GM12878 (cell line): ENCODE measurements around the gene PXMP4.

Experiments
- ESRRA ChIP-seq: IDR thresholded peaks from 2 replicates; pipeline ENCODE4 v1.6.1; 2012; ENCODE audit warnings: mild to moderate bottlenecking, low read length, improper control_type of control experiment
- POLR2A ChIP-seq: IDR thresholded peaks from 2 replicates; pipeline ENCODE4 v1.6.1; 2011; ENCODE audit warnings: low read depth, mild to moderate bottlenecking, low read length
- TF ChIP-seq, protein P1 (sequence below), 3 experiments: IDR thresholded peaks in 2 of 3; conservative IDR thresholded peaks in 1 of 3; 2 replicates each; pipeline ENCODE4 v1.5.1; 2011; ENCODE audit warnings: low read depth in 3 of 3, low read length in 3 of 3, mild to moderate bottlenecking in 3 of 3, control low read depth in 2 of 3, moderate library complexity in 2 of 3, inconsistent platforms in 1 of 3, mixed read lengths in 1 of 3; ENCODE audit not compliant: control insufficient read depth in 2 of 3, insufficient read depth in 1 of 3; ENCODE audit errors: extremely low read depth in 1 of 3
- TF ChIP-seq, protein P2 (sequence below): IDR thresholded peaks from 2 replicates; pipeline ENCODE4 v1.6.1; 2012; ENCODE audit warnings: low read depth, low read length, improper control_type of control experiment

DNA sequence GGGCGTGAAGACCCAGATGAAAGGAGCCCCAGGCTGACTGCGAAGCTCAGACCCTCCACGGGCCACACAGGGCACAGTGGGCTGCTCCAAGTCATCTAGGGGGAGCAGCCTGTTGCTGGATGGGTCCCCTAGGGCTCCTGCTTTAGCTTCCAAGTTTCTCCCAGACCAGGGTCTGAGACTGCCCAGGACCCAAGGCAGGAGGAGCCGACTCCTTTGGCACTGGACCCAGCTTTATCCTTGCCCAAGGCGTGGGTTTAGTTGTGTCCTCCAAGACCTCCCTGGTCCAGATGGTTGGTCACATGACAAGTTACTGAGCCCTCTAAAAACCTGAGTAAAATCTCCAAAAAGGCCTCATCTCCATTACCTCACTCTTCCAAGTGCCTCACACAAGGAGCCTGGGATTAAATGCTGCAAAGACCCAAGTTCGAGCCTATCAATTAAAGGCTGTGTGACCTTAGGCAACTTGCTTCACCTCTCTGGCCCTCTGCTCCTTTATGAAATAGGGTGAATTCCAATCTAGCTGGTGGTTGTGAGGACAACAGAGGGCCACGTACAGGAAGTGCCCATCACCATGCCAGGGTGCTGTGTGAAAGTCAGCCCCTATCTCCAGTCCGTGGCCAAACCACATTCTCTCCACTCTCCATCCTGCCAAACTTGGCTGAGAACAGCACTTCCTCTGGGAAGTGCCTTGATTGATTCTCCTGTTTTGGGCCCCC is 48.4 kb downstream of the PXMP4 start:
- TF ChIP-seq, protein P1, sequence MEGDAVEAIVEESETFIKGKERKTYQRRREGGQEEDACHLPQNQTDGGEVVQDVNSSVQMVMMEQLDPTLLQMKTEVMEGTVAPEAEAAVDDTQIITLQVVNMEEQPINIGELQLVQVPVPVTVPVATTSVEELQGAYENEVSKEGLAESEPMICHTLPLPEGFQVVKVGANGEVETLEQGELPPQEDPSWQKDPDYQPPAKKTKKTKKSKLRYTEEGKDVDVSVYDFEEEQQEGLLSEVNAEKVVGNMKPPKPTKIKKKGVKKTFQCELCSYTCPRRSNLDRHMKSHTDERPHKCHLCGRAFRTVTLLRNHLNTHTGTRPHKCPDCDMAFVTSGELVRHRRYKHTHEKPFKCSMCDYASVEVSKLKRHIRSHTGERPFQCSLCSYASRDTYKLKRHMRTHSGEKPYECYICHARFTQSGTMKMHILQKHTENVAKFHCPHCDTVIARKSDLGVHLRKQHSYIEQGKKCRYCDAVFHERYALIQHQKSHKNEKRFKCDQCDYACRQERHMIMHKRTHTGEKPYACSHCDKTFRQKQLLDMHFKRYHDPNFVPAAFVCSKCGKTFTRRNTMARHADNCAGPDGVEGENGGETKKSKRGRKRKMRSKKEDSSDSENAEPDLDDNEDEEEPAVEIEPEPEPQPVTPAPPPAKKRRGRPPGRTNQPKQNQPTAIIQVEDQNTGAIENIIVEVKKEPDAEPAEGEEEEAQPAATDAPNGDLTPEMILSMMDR (IDR thresholded peaks at IDR 0.05 in 2 of 3, conservative IDR thresholded peaks at IDR 0.05 in 1 of 3; ENCODE audit: control insufficient read depth in 2 of 3, extremely low read depth in 1 of 3, insufficient read depth in 1 of 3, low read depth in 3 of 3, low read length in 3 of 3), result no peak
- TF ChIP-seq POLR2A (no peak), ESRRA (no peak)
- TF ChIP-seq, protein P2, sequence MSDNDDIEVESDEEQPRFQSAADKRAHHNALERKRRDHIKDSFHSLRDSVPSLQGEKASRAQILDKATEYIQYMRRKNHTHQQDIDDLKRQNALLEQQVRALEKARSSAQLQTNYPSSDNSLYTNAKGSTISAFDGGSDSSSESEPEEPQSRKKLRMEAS, result no peak
